Testis (tissue), 2 donors: Measurements from ENCODE around the gene SLCO1B1.

ENCODE experiments used
- CTCF ChIP-seq, 3 experiments: fragments of 450-650 bp in 2 of 3; fragments of 200-600 bp in 1 of 3; sonication (generic) in 1 of 3; IDR thresholded peaks; one replicate each; pipeline ENCODE4 v1.5.1; 2016 to 2019; ENCODE audit warnings: antibody characterized with exemption in 3 of 3, mild to moderate bottlenecking in 2 of 3, moderate library complexity in 1 of 3
- POLR2A ChIP-seq: fragments of 450-650 bp; IDR thresholded peaks from one replicate; pipeline ENCODE4 v1.6.1; 2017; ENCODE audit warnings: antibody characterized with exemption, mild to moderate bottlenecking, moderate library complexity

- TF ChIP-seq CTCF (IDR thresholded peaks at IDR 0.05) (no peak), POLR2A (no peak)
Observed at GRCh38 chr12:21130998-21131397, at the start of gene SLCO1B1.
